ENCODE measurements around the gene COQ5. TPM values are rescaled to one million over a fixed set of nuclear protein-coding genes. Genes with fewer than 3 reads are reported as not detected.
A peak's percentile ranks its signal among the peaks of the same experiment; 100 is the strongest.

The COQ5 gene
- polyA plus RNA-seq, 1 donor from 2014 or later, result 91.6 TPM

DNA sequence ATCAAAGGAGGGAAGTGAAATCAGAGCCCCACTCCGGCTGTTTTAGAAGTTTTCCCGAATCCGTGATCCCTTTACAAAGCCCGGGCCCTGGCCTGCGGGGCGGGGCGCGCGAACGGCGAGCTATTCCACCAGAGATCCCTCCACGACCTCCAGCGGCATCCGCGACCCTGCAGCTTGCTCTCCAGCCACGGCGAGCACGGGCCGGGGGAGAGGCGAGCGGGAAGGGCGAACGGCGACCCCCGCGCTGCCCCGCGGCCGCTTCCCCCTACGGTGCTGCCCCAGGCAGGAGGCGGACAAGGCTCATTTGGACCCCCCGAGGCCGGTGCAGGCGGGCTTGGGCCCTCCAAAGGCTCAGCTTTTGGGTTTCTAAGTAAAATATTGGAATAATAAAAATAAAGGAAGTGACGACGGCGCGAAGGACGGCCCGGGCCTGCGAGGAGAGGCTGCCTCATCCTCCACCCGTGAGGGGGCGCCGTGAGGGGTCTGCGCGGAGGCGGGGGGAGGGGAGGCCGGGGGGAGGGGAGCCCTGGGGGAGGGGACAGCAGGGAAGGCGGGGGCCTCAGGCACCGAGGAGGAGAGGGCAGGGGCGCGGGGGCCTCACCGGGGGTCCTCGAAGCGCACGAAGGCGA lies 60.0 kb downstream of the COQ5 start:
- Histone ChIP-seq H3K9ac (ENCODE audit: low read length) (peak overlapping the region; percentile 95), H2AFZ (ENCODE audit: low read depth, low read length) (peak overlapping the region; percentile 40), H3F3A (ENCODE audit: insufficient read depth, low read length, poor library complexity, severe bottlenecking) (peaks cover 7% of the 10 kb centered on the region), H4K20me1 (ENCODE audit: insufficient read depth) (peaks cover 8% of the 10 kb centered on the region), H3K9me3 (ENCODE audit: low read length) (no peaks in the 10 kb centered on the region), H3K36me3 (ENCODE audit: insufficient read depth, low read length) (peaks cover 15% of the 10 kb centered on the region), H3K4me2 (ENCODE audit: low read length) (peak overlapping the region; percentile 62), H3K27me3 (ENCODE audit: insufficient read depth, low read depth, low read length) (no peaks in the 10 kb centered on the region), H3K27ac (ENCODE audit: low read length) (peak overlapping the region; percentile 95), H3K79me2 (replicated peaks; ENCODE audit: insufficient read depth, low read length) (peaks cover 56% of the 10 kb centered on the region), H3K9me2 (ENCODE audit: insufficient read depth, low read length) (no peaks in the 10 kb centered on the region), H3K4me3 (ENCODE audit: low read length) (peak overlapping the region; percentile 97)
- TF ChIP-seq MXI1 (conservative IDR thresholded peaks at IDR 0.05; ENCODE audit: poor library complexity, severe bottlenecking) (no peak), POLR2AphosphoS5 (IDR thresholded peaks at IDR 0.05) (no peak), EZH2 (IDR thresholded peaks at IDR 0.05; ENCODE audit: borderline replicate concordance, insufficient read depth, low read length, poor library complexity, severe bottlenecking) (no peak), EP300 (conservative IDR thresholded peaks at IDR 0.05; ENCODE audit: poor library complexity, severe bottlenecking) (no peak), SMC3 (conservative IDR thresholded peaks at IDR 0.05; ENCODE audit: poor library complexity) (no peak), TAF1 (IDR thresholded peaks at IDR 0.05; ENCODE audit: low read depth) (no peak), RAD21 (conservative IDR thresholded peaks at IDR 0.05) (no peak)
- TF ChIP-seq, protein P1, sequence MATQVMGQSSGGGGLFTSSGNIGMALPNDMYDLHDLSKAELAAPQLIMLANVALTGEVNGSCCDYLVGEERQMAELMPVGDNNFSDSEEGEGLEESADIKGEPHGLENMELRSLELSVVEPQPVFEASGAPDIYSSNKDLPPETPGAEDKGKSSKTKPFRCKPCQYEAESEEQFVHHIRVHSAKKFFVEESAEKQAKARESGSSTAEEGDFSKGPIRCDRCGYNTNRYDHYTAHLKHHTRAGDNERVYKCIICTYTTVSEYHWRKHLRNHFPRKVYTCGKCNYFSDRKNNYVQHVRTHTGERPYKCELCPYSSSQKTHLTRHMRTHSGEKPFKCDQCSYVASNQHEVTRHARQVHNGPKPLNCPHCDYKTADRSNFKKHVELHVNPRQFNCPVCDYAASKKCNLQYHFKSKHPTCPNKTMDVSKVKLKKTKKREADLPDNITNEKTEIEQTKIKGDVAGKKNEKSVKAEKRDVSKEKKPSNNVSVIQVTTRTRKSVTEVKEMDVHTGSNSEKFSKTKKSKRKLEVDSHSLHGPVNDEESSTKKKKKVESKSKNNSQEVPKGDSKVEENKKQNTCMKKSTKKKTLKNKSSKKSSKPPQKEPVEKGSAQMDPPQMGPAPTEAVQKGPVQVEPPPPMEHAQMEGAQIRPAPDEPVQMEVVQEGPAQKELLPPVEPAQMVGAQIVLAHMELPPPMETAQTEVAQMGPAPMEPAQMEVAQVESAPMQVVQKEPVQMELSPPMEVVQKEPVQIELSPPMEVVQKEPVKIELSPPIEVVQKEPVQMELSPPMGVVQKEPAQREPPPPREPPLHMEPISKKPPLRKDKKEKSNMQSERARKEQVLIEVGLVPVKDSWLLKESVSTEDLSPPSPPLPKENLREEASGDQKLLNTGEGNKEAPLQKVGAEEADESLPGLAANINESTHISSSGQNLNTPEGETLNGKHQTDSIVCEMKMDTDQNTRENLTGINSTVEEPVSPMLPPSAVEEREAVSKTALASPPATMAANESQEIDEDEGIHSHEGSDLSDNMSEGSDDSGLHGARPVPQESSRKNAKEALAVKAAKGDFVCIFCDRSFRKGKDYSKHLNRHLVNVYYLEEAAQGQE (IDR thresholded peaks at IDR 0.05; ENCODE audit: borderline replicate concordance), result no peak
- TF ChIP-seq, protein P2, sequence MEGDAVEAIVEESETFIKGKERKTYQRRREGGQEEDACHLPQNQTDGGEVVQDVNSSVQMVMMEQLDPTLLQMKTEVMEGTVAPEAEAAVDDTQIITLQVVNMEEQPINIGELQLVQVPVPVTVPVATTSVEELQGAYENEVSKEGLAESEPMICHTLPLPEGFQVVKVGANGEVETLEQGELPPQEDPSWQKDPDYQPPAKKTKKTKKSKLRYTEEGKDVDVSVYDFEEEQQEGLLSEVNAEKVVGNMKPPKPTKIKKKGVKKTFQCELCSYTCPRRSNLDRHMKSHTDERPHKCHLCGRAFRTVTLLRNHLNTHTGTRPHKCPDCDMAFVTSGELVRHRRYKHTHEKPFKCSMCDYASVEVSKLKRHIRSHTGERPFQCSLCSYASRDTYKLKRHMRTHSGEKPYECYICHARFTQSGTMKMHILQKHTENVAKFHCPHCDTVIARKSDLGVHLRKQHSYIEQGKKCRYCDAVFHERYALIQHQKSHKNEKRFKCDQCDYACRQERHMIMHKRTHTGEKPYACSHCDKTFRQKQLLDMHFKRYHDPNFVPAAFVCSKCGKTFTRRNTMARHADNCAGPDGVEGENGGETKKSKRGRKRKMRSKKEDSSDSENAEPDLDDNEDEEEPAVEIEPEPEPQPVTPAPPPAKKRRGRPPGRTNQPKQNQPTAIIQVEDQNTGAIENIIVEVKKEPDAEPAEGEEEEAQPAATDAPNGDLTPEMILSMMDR (IDR thresholded peaks at IDR 0.05; ENCODE audit: poor library complexity, severe bottlenecking), result no peak

DNA sequence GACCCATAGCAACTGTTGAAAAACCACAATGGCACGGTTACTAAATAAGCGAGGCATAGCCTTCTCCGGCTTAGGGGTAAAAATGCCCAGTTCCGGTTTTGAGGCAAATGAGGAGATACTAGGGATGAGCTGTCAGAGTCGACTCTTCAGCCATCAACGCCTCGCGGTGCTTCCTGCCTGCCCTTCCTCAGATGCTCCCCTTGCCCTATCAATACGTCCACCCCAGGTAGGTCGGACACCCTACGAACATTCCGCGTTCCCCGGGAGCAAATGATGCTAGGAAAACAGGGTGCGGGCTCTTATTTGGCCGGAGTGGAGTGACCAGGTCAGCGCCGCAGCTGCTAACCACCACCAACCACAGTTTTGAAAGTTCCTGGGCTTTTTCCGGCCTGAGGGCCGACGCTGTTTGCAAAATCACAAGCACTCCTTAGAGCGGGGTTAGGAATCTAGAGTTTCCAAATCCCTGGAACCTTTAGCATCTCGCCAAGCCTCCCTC lies 60.6 kb downstream of the COQ5 start:
- peaks cover 7% of the 10 kb centered on the region for H3F3A ChIP-seq (ENCODE audit: insufficient read depth, low read length, poor library complexity, severe bottlenecking)
- peak overlapping the region; percentile 97 for H3K4me3 ChIP-seq (ENCODE audit: low read length)
- no peaks in the 10 kb centered on the region for H3K9me3 ChIP-seq (ENCODE audit: low read length)
- peaks cover 8% of the 10 kb centered on the region for H4K20me1 ChIP-seq (ENCODE audit: insufficient read depth)
- TF ChIP-seq TAF1 (IDR thresholded peaks at IDR 0.05; ENCODE audit: low read depth) (no peak), EZH2 (IDR thresholded peaks at IDR 0.05; ENCODE audit: borderline replicate concordance, insufficient read depth, low read length, poor library complexity, severe bottlenecking) (no peak), POLR2AphosphoS5 (IDR thresholded peaks at IDR 0.05) (no peak), MXI1 (conservative IDR thresholded peaks at IDR 0.05; ENCODE audit: poor library complexity, severe bottlenecking) (no peak), EP300 (conservative IDR thresholded peaks at IDR 0.05; ENCODE audit: poor library complexity, severe bottlenecking) (no peak)
- TF ChIP-seq, protein P1 (IDR thresholded peaks at IDR 0.05; ENCODE audit: borderline replicate concordance), result no peak
- H3K27ac ChIP-seq (ENCODE audit: low read length), result peak overlapping the region; percentile 95
- peak overlapping the region; percentile 40 for H2AFZ ChIP-seq (ENCODE audit: low read depth, low read length)
- peaks cover 20% of the 10 kb centered on the region for H3K36me3 ChIP-seq (ENCODE audit: insufficient read depth, low read length)
- H3K9me2 ChIP-seq (ENCODE audit: insufficient read depth, low read length), result no peaks in the 10 kb centered on the region
- peak overlapping the region; percentile 95 for H3K9ac ChIP-seq (ENCODE audit: low read length)
- peaks cover 58% of the 10 kb centered on the region for H3K79me2 ChIP-seq (replicated peaks; ENCODE audit: insufficient read depth, low read length)
- no peaks in the 10 kb centered on the region for H3K27me3 ChIP-seq (ENCODE audit: insufficient read depth, low read depth, low read length)
- H3K4me2 ChIP-seq (ENCODE audit: low read length), result peak overlapping the region; percentile 62

All from neural cell (in vitro differentiated cells).